Transverse colon (tissue), 4 donors: Measurements from ENCODE around the gene BIRC6. TPM values are rescaled to one million over a fixed set of nuclear protein-coding genes. Genes with fewer than 3 reads are reported as not detected.

Experiments used
- DNase-seq: peaks from one replicate; pipeline ENCODE4 v3.0.0-alpha.2; 2019
- H3K27ac ChIP-seq, 4 donors: fragments of 200-600 bp; sonication (generic); 2 replicates each; pipeline ENCODE4 v1.5.1; 2016 to 2018; ENCODE audit warnings: inconsistent platforms in 4 of 4
- H3K27me3 ChIP-seq: fragments of 200-600 bp; sonication (generic); 2 replicates; pipeline ENCODE4 v1.5.1; 2017; ENCODE audit warnings: inconsistent platforms
- H3K36me3 ChIP-seq, 4 donors: fragments of 200-600 bp; sonication (generic); 2 replicates each; pipeline ENCODE4 v1.5.1; 2017 to 2019; ENCODE audit warnings: inconsistent platforms in 4 of 4
- H3K4me1 ChIP-seq, 4 donors: fragments of 200-600 bp; sonication (generic); 2 replicates each; pipeline ENCODE4 v1.5.1; 2017 to 2020; ENCODE audit warnings: inconsistent platforms in 4 of 4
- H3K4me3 ChIP-seq, 4 donors: fragments of 200-600 bp; sonication (generic); 1 replicate in 1 of 4; 2 replicates in 3 of 4; pipeline versions ENCODE4 v1.5.1 to v1.6.1; 2017 to 2019; ENCODE audit warnings: inconsistent platforms in 4 of 4
- H3K9me3 ChIP-seq, 2 donors: fragments of 200-600 bp; sonication (generic); 2 replicates each; pipeline ENCODE4 v1.5.1; 2017 to 2019; ENCODE audit warnings: inconsistent platforms in 2 of 2
- EP300 ChIP-seq: sonication (generic); formaldehyde crosslinking; IDR thresholded peaks from one replicate; pipeline ENCODE4 v1.6.1; 2017; ENCODE audit warnings: antibody characterized with exemption, low read depth
- POLR2A ChIP-seq: fragments of 450-650 bp; IDR thresholded peaks from one replicate; pipeline ENCODE4 v1.6.1; 2016; ENCODE audit warnings: antibody characterized with exemption, mild to moderate bottlenecking, moderate library complexity
- POLR2AphosphoS5 ChIP-seq, 3 donors: sonication (generic); formaldehyde crosslinking; IDR thresholded peaks; one replicate each; pipeline ENCODE4 v1.6.1; 2016; ENCODE audit warnings: antibody characterized with exemption in 3 of 3
- WGBS, 2 donors: methylation state at CpG; one replicate each; pipeline ENCODE4 v1.1.5; 2018; ENCODE audit warnings: low coverage in 1 of 2; 5-methylcytosine and 5-hydroxymethylcytosine counted together
- in situ Hi-C, 4 donors: fragments of 200-750 bp; cut with MboI; loops; one replicate each; pipeline versions ENCODE4 v1.15.0 to v1.15.1; 2017; ENCODE audit warnings: low sequenced_read_pairs in 3 of 4, low pct_ligation_motif_present in 1 of 4, low pct_unique_long_range_greater_than_20kb in 1 of 4
- intact Hi-C: fragments of 100-400 bp; cut with DNase I; formaldehyde crosslinking; loops from one replicate; pipeline ENCODE4 v1.15.1; 2023; ENCODE audit warnings: low total_unique reads
- total RNA-seq, 4 donors: library from RNA; depleted of rRNA; stranded (reverse); fragments of >200 nt; gene quantifications; one replicate each; pipeline ENCODE4 v1.1.0, GENCODE V29; 2016
- TF ChIP-seq, protein P1 (sequence below), 5 experiments: fragments of 200-600 bp in 3 of 5; fragments of 450-650 bp in 2 of 5; sonication (generic) in 3 of 5; IDR thresholded peaks; 1 replicate in 2 of 5; 2 replicates in 3 of 5; pipeline ENCODE4 v1.5.1; 2016 to 2017; ENCODE audit warnings: antibody characterized with exemption in 5 of 5, inconsistent platforms in 3 of 5, mild to moderate bottlenecking in 2 of 5, moderate library complexity in 1 of 5

The BIRC6 gene
- total RNA-seq, 4 donors from 2014 or later = 131 to 337 (median 219) TPM

- H3K36me3 ChIP-seq = peaks cover 0 to 78% (median 21%) of the 10 kb centered on the region in 4 donors
- DNase-seq = no peak
- in situ Hi-C loops = no loop called here
- no peaks in the 10 kb centered on the region for H3K9me3 ChIP-seq
- no peaks in the 10 kb centered on the region for H3K4me1 ChIP-seq
- TF ChIP-seq, protein P1, sequence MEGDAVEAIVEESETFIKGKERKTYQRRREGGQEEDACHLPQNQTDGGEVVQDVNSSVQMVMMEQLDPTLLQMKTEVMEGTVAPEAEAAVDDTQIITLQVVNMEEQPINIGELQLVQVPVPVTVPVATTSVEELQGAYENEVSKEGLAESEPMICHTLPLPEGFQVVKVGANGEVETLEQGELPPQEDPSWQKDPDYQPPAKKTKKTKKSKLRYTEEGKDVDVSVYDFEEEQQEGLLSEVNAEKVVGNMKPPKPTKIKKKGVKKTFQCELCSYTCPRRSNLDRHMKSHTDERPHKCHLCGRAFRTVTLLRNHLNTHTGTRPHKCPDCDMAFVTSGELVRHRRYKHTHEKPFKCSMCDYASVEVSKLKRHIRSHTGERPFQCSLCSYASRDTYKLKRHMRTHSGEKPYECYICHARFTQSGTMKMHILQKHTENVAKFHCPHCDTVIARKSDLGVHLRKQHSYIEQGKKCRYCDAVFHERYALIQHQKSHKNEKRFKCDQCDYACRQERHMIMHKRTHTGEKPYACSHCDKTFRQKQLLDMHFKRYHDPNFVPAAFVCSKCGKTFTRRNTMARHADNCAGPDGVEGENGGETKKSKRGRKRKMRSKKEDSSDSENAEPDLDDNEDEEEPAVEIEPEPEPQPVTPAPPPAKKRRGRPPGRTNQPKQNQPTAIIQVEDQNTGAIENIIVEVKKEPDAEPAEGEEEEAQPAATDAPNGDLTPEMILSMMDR (IDR thresholded peaks at IDR 0.05) = no peak
- TF ChIP-seq EP300 (no peak), POLR2A (no peak), POLR2AphosphoS5 (IDR thresholded peaks at IDR 0.05) (no peak)
- no peaks in the 10 kb centered on the region for H3K27me3 ChIP-seq
- intact Hi-C loops = no loop called here
- no peak overlapping the region for H3K4me3 ChIP-seq
- H3K27ac ChIP-seq = no peak overlapping the region
- WGBS, 2 donors = 88 to 98% methylated on average over 1 of the region's 1 CpG
Measured at GRCh38 chr2:32506446-32506845, 149.6 kb downstream of the BIRC6 start.

GRCh38 chr2:32514946-32515345, 158.1 kb downstream of the BIRC6 start:
- H3K27me3 ChIP-seq = no peaks in the 10 kb centered on the region
- no peak for DNase-seq
- intact Hi-C loops (no loop called here), in situ Hi-C loops (no loop called here)
- 95 to 100% methylated on average over 2 of the region's 2 CpGs for WGBS, 2 donors
- H3K4me3 ChIP-seq = no peak overlapping the region
- no peaks in the 10 kb centered on the region for H3K4me1 ChIP-seq
- H3K36me3 ChIP-seq = peaks cover 0 to 71% (median 21%) of the 10 kb centered on the region in 4 donors
- no peak overlapping the region for H3K27ac ChIP-seq
- no peaks in the 10 kb centered on the region for H3K9me3 ChIP-seq
- TF ChIP-seq POLR2AphosphoS5 (IDR thresholded peaks at IDR 0.05) (no peak), EP300 (no peak), POLR2A (no peak)
- TF ChIP-seq, protein P1 (IDR thresholded peaks at IDR 0.05) = no peak

GRCh38 chr2:32516567-32516966, 159.7 kb downstream of the BIRC6 start:
- no peak for TF ChIP-seq POLR2A
- TF ChIP-seq EP300 = no peak
- no peak for TF ChIP-seq POLR2AphosphoS5 (IDR thresholded peaks at IDR 0.05)
- TF ChIP-seq, protein P1 (IDR thresholded peaks at IDR 0.05) = no peak
- in situ Hi-C loops = no loop called here
- intact Hi-C loops = no loop called here
- Histone ChIP-seq H3K27me3 (no peaks in the 10 kb centered on the region), H3K9me3 (no peaks in the 10 kb centered on the region), H3K4me3 (no peak overlapping the region), H3K4me1 (no peaks in the 10 kb centered on the region), H3K27ac (no peak overlapping the region), H3K36me3 (peaks cover 0 to 72% (median 20%) of the 10 kb centered on the region in 4 donors)
- no peak for DNase-seq
- WGBS, 2 donors = 60 to 79% methylated on average over 1 of the region's 1 CpG

- in situ Hi-C loops = no loop called here
- H3K9me3 ChIP-seq = no peaks in the 10 kb centered on the region
- DNase-seq = no peak
- H3K4me3 ChIP-seq = no peak overlapping the region
- H3K27ac ChIP-seq = no peak overlapping the region
- no peaks in the 10 kb centered on the region for H3K4me1 ChIP-seq
- H3K27me3 ChIP-seq = no peaks in the 10 kb centered on the region
- TF ChIP-seq POLR2A (no peak), EP300 (no peak), POLR2AphosphoS5 (IDR thresholded peaks at IDR 0.05) (no peak)
- TF ChIP-seq, protein P1 (IDR thresholded peaks at IDR 0.05) = no peak
- peaks cover 0 to 63% (median 20%) of the 10 kb centered on the region in 4 donors for H3K36me3 ChIP-seq
- intact Hi-C loops = no loop called here
- WGBS, 2 donors = 75 to 89% methylated on average over 1 to 3 of the region's 3 CpGs
Measured at GRCh38 chr2:32522770-32523169, 165.9 kb downstream of the BIRC6 start.
